IPS-18c (cell line): ENCODE results near the gene RPL12.

Experiments used
- H3K4me3 ChIP-seq: 2 replicates; pipeline ENCODE4 v1.7.0; 2013; ENCODE audit warnings: low read depth, mild to moderate bottlenecking, low read length, moderate library complexity; ENCODE audit not compliant: insufficient read depth
- H3K9me3 ChIP-seq: one replicate; pipeline ENCODE4 v1.6.1; 2013; ENCODE audit warnings: mild to moderate bottlenecking, low read length, moderate library complexity; ENCODE audit not compliant: control insufficient read depth, insufficient read depth

Gene RPL12

DNA sequence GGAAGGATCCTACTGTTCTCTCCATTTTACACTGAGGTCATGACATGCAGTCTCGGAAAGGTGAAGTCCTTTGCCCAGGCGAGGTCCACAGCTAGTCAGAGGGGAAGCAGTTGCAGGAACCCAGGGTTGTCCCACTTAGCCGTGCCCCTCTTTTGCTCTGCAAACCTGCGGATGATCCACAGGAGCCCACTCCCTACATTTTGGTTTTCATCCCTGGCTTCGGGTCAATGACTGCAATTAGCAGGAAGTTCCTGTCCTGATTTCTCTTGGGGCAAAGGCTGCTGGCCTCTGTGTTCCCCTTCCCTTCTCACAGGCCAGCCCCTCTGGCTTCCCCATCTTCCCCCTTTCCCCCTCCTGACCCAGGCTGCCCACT is 52.9 kb downstream of the RPL12 start:
- peak overlapping the region; percentile 79 for H3K4me3 ChIP-seq
- no peaks in the 10 kb centered on the region for H3K9me3 ChIP-seq
